DOHH2 (cell line): Measurements from ENCODE around the gene CEP85L.

Experiments
- EZH2phosphoT487 ChIP-seq: fragments of 200-600 bp; sonication (generic); IDR thresholded peaks from 2 replicates; pipeline ENCODE4 v1.6.1; 2017; ENCODE audit warnings: borderline replicate concordance, mild to moderate bottlenecking, antibody characterized with exemption, low read length, moderate library complexity, mixed read lengths
- TF ChIP-seq, protein P1 (sequence below): fragments of 200-600 bp; sonication (generic); IDR thresholded peaks from one replicate; pipeline ENCODE4 v1.5.1; 2014; ENCODE audit warnings: antibody characterized with exemption, mild to moderate bottlenecking, low read depth, low read length; ENCODE audit not compliant: poor library complexity, severe bottlenecking

DNA sequence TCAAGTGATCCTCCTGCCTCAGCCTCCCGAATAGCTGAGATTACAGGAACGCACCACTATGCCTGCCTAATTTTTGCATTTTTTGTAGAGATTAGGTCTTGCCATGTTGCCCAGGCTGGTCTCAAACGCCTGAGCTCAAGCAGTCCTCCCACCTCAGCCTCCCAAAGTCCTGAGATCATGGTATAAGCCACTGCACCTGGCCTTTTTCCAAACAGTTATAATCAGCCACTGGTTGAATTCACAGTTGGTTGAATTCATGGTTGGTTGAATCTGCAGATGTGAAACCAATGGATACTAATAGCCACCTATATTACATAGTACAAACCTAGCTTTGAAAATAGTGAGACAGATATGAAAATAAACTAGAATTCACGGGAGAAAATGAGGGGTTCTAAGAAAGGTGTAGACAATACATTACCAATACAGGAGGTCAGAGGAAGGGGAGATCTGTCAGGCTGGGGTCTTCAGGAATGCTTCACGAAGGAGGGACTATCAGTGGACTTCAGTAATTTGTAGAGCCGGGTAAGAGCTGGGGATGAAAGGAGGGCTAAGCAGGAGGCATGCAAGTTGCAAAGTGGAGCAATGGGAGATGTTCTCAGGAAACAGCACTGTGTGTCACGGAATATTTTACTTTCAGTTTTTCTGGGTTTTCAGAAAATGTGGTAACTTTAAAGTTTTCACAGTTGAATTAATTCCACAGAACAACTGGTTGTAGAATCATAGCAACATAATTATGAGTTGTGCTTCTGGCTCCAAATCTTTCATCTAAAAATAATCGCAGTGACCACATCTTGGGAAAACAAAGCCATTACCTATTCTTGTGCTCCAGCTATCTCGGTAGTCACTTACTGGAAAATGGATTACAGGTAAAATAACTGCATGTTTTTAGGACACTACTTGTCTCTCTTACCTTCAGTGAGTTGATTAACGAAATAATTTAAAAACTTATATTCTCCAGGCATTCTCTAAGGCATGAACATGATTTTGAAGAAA, 12.9 kb upstream of the CEP85L start:
- TF ChIP-seq, protein P1, sequence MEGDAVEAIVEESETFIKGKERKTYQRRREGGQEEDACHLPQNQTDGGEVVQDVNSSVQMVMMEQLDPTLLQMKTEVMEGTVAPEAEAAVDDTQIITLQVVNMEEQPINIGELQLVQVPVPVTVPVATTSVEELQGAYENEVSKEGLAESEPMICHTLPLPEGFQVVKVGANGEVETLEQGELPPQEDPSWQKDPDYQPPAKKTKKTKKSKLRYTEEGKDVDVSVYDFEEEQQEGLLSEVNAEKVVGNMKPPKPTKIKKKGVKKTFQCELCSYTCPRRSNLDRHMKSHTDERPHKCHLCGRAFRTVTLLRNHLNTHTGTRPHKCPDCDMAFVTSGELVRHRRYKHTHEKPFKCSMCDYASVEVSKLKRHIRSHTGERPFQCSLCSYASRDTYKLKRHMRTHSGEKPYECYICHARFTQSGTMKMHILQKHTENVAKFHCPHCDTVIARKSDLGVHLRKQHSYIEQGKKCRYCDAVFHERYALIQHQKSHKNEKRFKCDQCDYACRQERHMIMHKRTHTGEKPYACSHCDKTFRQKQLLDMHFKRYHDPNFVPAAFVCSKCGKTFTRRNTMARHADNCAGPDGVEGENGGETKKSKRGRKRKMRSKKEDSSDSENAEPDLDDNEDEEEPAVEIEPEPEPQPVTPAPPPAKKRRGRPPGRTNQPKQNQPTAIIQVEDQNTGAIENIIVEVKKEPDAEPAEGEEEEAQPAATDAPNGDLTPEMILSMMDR = no peak
- TF ChIP-seq EZH2phosphoT487 = no peak
